Measurements from ENCODE around the gene CD2BP2.
A peak's percentile ranks its signal among the peaks of the same experiment; 100 is the strongest.
"Not testable (repeated sequence)": the region's sequence is repeated elsewhere in the genome, so short reads cannot be mapped to it uniquely, and the experiment has no call there.

The CD2BP2 gene

GRCh38 chr16:30341971-30342370 lies 13.1 kb downstream of the CD2BP2 start:
- not testable (repeated sequence) for DNase-seq

- DNase-seq = no peak
These were observed 14.5 kb downstream of the CD2BP2 start for GRCh38 chr16:30340621-30341020.

- DNase-seq = not testable (repeated sequence)
These were observed 16.4 kb downstream of the CD2BP2 start for GRCh38 chr16:30338715-30339114.

- not testable (repeated sequence) for DNase-seq
These were observed 17.1 kb downstream of the CD2BP2 start for GRCh38 chr16:30337964-30338357.

- DNase-seq = no peak
These were observed 19.3 kb downstream of the CD2BP2 start for GRCh38 chr16:30335598-30336474.

GRCh38 chr16:30335028-30335597 lies 20.0 kb downstream of the CD2BP2 start:
- peak; percentile 57 for DNase-seq

- peak; percentile 12 for DNase-seq
These were observed 20.6 kb downstream of the CD2BP2 start for GRCh38 chr16:30334473-30334989.

GRCh38 chr16:30324220-30324619 lies 30.9 kb downstream of the CD2BP2 start:
- not testable (repeated sequence) for DNase-seq

- not testable (repeated sequence) for DNase-seq
These were observed 36.5 kb downstream of the CD2BP2 start for GRCh38 chr16:30318647-30319046.

GRCh38 chr16:30310937-30311336 lies 44.2 kb downstream of the CD2BP2 start:
- DNase-seq = not testable (repeated sequence)

GRCh38 chr16:30309255-30309654 lies 45.9 kb downstream of the CD2BP2 start:
- not testable (repeated sequence) for DNase-seq
